SIG-M5 treated with dmso at 0.1 percent for 504 hours (cell line): ENCODE data around the gene MTUS2.
"Not testable (repeated sequence)": the region's sequence is repeated elsewhere in the genome, so short reads cannot be mapped to it uniquely, and the experiment has no call there.

Experiments used
- DNase-seq: peaks from one replicate; lab custom pipeline; 2025; ENCODE audit not compliant: unreplicated experiment; lab: John Stamatoyannopoulos, UW

The MTUS2 gene

DNA sequence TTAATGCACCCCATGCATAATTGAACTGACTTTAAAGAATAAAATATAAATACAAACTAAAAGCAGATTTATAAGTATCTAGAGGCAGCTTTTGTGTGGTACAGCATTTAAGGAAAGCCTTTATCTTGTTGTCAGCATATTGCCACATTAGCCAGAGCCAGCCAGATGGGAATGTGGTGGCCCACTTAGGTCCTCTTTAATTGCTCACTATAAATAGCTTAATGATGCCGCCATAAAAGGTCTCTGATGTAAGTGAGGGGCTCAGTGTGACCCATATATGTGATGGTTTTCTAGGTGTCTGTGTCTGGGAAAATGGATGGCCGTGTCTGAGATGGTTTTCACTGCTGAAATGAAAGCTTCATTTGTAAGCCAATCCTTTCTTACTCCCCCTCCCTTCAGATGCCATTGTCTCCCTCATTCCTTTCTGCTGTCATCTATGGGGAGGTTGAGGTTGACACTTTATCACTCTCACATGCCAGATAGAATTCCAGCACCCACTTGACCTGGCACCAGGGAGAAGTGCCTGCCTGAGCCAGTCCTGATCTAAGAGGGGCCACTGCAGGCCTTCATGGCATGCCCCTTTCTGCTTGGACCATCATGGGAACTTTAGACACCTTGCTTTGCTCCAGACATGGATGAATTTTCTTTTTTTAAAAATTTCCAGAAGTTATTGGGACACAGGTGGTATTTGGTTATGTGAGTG lies 135.3 kb downstream of the MTUS2 start:
- no peak for DNase-seq

DNA sequence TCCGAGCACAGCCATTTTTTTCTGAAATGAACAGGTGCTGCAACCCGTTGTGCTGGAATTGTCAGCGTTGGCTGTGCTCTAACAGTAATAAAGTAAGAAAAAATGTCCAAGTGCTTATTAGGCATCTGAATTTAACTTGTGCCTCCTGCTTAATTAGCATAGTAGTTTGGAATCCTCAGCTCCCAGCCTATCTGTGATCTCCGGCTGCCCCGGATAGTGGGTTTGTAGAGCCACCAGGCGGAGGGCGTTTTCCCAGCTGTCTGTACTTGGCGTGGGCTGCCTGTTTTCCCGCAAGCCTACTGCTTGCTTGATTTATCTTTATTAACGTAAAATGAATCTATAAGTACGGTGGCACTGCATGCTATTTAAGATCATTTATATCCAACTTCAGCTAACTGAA lies 137.9 kb downstream of the MTUS2 start:
- DNase-seq: no peak

DNA sequence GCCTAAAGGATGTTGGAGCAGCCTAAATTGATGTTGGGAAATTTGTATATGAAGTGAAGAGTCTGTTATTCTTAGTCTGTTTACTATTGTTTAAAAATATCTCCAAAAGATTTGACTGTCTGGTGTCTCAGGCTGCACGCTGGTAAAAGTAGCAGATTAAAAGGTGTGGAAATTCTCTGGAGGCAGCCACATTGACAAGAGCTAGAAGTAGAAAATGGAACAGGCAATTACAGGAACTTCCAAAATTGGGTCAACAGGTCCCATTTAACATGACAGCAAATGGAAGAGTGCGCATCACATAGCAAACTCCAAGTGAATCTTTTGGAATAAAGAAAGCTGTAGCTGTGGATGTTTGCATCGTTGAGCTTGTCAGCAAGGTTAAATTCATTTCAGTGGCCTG lies 138.3 kb downstream of the MTUS2 start:
- DNase-seq: no peak

DNA sequence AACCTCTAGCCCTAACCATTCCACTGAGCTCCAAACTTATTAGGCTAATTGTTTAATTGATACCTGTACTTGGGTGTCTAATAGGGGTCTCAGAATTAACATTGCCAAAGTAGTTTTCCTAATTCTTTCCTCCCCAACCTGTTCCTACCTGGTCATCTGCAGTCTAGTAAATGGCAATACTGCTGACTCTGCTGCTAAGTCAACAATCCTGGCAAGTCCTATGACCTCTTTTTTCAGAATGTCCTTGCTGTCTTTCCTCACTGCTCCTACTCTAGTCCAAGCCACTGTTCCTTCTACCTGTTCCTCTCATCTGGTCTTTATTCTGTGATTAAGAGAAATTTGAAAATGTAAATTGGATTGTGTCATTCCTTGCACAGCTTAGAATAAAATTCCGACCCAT lies 143.9 kb downstream of the MTUS2 start:
- DNase-seq: no peak

DNA sequence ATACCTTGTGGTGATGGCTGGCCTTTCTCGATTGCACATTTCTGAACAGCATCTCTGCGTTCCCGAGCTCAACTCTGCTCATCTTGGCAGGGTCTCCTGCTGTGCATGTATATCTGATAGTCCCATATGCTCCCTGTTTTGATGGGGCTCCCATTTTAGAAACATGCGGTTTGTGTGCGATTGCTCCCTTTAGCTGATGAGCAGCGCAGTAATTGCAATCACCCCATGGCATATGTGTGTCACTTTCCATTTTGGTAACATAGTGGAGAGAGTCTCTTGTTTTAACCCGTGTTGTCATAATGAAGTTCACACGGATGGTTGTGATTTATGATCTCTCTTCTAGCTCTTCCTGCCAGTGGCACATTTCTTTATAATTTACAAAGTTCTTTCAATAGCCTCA lies 144.7 kb downstream of the MTUS2 start:
- DNase-seq: no peak

DNA sequence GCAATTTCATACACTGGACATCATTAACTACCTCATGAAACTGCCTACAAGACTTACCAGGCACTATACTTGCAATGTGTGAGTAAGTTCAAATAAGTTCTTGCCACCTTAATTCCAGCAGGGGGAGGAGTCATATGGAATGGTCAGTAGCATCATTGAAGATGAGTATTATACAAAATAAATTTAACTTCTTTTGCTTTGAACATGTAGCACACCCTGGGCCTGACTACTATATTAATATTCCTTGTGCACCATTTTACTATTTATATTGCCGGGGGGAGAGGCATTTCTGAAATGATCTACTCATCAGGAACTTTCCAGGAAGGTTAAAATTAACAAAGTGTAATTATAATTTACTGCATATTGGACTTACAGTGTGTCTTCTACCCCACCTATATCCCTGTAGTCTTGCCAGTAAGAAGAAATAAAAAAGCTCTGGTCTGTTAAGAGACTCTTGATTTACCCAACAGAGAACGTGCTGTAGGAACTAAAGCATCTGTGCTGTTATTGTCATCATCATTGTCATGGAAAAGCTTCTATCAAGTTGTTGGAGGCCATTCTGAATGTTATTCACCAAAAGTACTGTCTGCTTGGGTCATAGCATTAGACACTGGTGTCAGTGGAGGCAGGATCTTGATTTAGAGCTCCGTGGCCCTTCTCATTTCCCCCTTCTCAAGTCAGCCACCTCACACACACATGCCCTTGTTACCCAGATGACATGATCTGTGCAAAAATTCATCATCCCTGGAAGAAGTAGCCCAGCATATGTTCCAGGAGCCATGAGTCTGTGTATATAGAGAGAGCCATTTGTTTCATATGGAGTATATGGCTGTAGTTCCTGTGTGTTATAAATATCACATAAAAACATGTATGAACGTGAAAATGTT lies 147.1 kb downstream of the MTUS2 start:
- no peak for DNase-seq

DNA sequence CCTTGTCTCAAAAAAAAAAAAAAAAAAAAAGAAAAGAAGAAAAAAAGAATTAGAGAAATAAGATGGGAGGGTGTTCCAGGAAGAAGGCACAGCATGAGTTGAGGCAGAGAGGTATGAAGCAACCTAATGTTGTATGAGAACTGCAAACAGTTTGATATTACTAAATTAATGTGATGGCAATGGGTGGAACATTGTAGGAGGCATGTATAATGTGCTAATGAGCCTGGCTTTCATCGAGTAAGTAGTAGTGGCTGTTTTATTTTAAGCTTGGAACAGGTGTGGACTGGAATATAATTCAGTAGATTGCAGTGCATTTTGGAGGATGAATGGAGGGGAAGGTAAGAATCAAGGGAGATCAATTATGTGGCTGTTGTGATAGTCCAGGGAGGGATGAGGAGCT lies 156.1 kb downstream of the MTUS2 start:
- DNase-seq: no peak

DNA sequence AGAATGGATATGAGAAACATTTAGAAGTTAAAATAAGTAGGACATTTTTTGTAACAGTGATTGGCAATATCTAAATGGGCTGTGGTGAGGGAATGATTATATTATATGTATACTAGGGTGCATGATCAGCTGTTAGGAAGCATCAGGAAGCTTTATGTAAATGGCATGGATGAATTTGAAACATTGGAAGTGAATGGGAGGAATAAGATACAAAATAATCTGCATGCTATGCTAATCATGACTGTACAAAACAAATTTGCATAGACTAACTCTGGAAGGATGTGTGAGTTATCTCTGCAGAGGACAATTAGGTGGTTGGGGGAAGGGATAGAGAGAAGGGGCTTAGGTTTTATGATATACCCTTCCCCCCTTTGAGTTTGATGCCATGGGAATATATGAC lies 156.5 kb downstream of the MTUS2 start:
- no peak for DNase-seq

DNA sequence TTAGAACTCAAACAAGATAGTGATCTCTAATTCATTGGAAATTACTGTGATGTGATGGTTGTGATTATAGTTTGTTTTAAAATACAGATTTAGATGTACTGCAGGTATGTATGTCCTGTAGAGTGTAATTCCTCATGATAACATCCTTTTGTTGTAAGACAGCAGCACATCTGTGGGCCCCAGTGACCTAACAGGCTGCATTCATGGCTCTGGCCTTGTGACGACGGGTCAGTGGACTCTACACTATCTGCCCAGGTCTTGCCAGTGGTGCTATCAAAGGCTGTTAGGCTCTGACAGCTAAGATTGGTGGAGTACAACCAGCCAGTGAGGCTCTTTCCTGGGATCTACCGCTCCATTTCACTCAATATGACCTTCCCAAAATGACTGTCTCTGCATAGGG lies 158.4 kb downstream of the MTUS2 start:
- DNase-seq: no peak

DNA sequence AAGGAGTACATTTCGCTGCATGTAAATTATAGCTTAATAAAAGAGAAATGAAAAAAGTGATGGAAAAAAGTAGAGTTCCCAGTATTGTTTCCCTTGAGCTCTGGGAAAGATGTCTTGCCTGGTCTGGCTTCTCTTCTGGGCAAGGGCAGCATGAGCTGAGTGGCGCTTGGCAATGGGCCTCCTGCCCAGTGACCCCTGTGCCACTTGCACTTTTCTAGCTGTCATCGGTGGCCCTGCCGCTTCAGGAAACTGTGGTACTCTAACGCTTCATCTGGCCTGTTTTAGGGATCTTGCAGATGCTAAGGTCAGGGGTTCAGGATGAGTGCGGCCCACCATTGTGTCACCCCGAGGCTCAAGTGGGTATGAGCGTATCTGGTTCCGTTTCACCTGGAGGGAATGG lies 161.4 kb downstream of the MTUS2 start:
- no peak for DNase-seq

DNA sequence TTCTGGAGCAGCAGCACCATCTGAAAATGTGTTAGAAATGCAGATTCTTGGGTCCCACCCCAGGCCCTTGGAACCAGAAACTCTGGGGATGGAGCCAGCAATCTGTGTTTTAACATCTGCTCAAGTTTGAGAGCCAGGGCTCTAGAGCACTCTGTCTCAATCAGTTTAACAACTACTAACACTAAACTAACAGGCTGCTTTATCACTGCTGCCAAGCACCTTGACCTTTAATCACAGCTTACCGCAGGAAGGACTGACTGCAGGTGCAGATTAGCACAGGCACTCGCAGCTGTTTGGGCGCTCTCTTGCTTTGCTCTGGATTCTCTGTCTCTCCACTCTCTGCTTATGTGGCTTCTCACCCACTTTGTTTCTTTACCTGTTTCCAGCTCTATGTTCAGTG lies 163.5 kb downstream of the MTUS2 start:
- no peak for DNase-seq

DNA sequence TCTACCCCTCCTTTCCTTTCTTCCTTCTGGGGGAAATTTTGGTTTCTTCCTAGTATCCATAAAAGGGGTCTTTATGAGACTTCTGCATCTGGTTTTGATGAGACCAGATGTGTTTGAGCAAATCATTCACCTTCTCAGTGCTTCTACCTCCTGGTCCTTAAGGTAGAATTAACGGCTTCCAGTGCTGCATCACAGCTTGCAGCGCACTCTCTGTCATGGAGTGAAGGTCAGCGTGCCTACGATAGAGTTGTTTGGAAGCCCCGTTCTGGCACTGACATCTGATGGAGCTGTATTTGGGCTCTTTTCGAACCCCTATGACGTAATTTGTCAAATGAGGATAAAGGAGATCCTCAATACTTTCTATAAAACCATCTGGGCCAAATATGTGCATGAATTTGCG lies 164.2 kb downstream of the MTUS2 start:
- no peak for DNase-seq

DNA sequence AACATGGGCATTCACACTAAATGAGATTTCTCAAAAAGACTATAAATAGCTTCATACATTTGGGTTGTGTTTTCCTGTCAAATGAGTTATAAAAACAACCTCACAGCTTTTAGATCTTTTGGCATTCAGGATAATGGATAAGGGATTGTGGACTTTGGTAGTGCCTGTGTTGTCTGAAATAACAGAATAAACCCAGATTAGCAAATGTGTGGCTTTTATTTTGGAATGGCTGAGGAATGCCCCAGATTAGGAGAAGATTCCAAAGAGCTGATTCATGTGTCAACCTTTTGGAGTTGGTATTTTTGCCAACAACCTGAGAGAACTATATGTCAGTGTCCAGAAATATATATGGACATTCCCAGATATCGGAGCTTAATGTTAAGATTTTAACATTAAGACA lies 164.7 kb downstream of the MTUS2 start:
- no peak for DNase-seq

DNA sequence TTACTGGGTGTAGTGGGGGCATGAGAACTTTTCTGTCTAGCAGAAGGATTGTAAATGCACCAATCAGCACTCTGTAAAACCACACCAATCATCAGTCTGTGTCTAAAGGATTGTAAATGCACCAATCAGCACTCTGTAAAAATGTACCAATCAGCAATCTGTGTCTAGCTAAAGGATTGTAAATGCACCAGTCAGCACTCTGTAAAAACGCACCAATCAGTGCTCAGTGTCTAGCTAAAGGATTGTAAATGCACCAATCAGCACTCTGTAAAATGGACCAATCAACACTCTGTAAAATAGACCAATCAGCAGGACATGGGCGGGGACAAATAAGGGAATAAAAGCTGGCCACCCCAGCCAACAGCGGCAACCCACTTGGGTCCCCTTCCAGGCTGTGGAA lies 170.2 kb downstream of the MTUS2 start:
- DNase-seq: not testable (repeated sequence)

DNA sequence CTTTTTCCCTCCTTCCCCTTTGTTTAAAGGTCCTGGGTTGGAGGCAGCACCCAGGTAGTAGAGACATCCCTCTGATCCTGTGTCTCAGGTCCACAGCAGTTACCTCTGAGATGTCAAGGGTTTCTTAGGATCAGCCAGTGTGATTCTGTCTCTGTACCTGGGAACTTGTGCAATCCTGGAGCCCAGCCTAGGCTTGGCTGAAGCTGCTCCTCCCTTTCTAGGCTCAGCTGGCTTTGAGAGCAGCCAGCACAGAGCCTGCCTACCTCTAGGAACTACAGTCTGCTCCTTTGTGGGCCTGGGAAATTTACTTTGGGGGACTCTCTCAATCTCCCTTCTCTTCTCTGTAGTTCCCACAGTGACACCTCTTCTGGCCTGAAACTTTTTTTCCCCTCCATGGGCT lies 171.6 kb downstream of the MTUS2 start:
- DNase-seq: no peak

DNA sequence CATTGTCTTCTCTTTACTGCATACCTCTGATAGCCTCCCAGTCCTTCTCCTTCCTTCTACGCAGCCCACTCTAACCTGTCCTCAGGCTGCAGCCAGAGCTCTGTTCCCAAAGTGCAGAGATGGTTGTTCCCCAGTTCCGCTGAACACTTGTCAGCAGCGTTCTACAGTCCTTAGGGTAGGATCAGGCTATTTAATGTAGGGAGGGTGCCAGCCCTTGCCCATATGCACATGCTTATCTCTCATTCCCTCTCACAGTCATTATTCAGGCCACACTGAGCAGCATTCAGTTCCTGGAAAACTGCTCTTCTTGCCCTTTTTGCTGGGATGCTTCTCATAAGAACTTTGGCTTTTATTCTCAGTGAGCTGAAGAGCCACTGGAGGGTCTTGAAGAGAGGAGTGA lies 180.7 kb downstream of the MTUS2 start:
- DNase-seq: no peak

DNA sequence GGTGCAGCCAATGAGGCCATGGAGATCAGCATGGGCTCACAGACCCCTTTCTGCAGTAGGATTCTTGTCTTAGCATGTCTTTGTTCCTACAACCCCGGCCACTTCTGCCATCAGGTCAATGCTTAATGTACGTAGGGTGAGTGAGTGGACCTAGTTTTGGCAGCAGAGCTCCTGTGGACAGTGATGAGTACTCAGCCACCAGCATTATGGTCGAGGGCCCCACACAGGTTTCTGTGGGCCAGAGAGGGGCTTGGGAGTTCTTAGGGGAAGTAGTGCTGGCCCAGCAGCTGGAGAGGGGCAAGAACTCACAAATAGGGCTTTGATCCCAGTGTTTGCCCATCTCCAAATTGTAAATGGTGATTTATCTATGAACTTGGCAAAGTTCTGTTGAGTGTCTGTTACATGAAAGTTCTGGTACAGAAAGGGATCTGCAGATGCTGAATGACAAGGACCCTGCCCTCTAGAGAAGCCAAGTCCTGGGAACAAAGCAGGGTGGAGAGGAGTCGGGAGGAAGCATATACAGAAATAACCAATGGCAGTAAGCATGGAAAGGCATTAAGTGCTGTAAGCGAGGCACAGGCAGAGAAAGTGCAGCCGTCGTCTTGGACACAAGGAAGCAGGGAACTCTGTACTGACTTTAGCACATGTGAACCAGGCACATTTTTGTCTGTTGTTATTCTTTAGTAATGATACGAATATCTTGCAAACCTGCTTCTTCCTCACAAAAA lies 185.1 kb downstream of the MTUS2 start:
- no peak for DNase-seq

DNA sequence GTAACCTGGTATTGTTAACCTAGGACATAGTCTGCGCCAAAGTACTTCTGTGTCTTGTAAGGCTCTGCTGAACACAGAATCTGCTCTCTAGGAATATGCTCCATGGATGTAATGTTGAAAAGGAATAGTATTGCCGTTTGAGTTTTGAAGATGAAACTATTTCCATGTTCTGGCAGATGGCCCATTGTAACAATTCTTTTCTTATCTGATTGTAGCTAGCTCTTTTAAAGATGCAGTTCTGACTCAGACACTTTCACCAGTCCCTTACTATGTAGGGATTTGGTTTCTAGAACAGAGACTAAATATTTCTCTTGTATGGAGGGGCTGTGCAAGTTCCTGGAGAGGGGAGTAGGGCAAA lies 185.6 kb downstream of the MTUS2 start:
- DNase-seq: no peak

DNA sequence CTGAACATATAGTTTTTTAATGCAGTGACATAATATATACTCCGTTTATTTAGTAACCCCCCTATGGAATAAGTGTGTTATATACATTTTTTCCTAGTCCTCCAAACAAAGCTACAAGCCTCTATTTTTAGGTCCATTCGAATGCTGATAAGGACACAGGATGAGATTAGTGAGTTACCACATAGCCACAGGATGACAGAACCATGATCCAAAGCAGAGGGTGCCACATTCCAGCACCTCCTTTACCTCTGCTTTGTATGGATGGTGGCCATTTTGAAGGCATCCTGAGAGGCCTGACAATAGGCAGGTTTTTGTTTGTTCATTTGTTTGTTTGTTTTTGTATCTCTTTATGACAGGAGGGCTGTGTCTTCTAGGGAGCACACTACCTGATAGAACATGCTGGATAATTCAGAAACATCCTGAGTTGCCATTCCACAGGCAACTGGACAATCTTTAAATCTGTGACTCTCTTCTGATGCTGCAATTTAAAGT lies 186.3 kb downstream of the MTUS2 start:
- DNase-seq: no peak

DNA sequence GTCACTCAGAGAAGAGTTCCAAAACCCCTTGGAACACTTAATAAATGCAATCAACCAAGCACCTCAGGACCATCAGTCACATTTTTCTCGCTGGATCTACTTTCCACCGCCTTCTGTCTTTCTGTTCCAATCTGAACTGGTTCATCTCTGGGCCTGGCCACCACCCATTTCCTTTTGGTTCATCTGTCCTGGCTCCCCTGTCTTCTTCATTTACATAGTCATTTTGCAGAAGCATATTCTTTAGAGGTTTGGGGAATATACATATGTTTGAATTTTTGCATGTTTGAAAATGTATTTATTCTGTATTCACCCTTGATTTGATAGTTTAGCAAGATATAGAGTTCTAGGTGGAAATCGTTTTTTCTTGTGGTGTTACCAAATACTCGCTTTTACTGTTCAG lies 188.2 kb downstream of the MTUS2 start:
- DNase-seq: no peak

DNA sequence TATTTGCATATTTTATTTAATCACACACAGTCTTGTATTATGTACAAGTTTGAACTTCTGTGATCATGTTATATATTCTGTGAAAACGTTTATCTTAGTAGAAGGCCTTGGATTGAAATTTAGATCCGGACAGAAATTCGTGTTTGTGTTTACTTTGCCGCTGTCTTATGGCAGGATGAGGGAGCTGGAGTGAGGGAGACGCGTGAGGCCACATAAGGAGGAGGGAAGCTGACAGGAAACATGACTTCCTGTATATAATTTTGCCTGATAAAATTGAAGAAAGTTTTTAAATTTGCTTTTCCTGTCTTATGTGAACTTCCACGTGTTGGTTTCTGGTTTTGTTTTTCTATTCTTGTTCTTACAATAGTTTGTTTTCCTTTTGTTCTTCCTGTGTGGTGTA lies 200.2 kb downstream of the MTUS2 start:
- DNase-seq: no peak

DNA sequence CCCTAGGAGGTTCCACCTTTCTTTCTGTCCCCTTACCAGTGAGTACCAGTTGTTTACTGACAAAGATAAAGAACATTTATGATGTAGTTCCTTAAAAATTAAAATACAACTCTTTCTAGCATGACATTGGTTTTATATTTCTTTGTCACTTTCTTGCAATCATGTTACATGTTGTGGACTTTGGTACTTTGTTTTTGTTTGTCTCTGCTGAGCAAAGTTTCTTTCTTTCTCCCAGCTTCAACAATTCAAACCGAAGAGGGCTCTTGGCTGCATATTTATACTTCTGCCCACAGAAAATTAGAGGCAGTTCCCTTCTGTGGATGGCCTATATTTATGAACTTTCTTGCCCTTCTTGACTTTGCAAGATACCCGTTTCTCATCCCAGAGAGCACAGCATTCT lies 201.2 kb downstream of the MTUS2 start:
- no peak for DNase-seq
